Activated naive CD4-positive, alpha-beta T cell treated with Interleukin-2 at 50 U/mL for 16 hours (primary cell): Measurements from ENCODE around the gene KIF9.
"Not testable (repeated sequence)": the region's sequence is repeated elsewhere in the genome, so short reads cannot be mapped to it uniquely, and the experiment has no call there.

Source experiments
- DNase-seq: peaks from one replicate; pipeline ENCODE4 v3.0.0-alpha.2; 2020

Gene KIF9

GRCh38 chr3:47291754-47292420, 9.3 kb upstream of the KIF9 start:
- DNase-seq, result not testable (repeated sequence)

DNA sequence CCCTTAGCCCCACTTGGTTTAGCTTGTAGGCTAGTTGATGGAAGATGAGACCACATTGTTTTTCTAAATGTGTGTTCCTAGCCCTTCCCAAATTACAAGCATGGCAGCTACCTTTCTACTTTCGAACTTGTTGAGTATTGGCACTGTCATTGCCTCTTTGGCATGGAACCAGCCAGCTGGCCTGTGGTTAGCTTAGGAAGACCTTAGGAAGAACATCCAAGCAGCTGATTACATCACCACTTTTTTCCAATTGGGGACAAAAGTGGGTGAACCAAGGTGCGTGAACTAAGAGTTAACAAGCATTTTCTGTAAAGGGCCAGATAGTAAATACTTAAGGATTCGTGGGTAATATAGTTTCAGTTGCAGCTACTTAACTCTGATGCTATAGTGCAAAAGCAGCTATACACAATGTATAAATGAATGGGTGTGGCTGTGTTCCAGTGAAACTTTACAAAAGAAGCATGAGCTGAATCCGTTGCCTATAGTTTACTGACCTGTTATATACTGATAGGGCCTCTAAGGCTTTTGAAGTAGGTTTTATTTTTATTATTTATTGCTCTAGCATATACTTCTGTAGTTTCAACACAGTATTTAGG, 8.7 kb upstream of the KIF9 start:
- DNase-seq, result no peak

DNA sequence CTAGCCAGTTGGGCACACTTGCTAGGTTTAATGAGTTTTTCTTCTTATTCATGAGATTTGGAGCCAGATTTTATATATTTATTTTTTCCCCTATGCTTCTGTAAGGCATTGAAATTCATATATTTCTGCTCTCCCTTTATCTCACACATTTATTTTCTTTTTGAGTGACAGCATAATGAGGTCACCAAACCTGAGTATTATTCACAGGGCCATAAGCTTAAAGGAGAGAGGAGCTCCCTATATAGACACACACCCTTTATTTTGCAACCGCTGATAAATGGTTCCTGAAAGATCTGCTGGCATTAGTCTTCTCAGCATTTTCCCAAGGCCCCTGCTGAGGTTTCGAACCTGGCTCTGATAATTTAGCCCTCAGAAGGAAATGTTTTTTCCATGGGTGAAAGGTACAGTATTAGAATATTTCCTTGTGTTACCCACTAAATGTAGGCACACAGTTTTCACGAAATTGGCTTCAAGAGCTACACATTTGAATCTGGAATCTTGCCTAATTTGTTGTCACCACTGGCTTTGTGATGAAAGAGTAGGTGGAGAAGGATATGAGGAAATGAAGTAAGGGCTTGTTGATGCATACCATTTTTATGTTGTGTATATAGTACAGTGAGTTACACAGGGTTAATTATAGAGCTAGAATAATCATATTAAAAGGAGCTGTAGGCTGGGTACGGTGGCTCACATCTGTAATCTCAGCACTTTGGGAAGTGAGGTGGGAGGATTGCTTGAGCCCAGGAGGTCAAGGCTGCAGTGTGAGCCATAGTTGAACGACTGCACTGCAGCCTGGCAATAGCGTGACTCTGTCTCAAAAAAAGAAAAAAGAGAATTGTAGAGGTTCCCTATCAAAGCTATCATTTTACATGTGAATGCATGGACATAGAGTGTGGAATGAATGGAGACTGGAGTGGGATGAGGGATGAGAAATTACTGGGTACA, 6.6 kb upstream of the KIF9 start:
- DNase-seq, result no peak

- peak; percentile 41 for DNase-seq
Observed at GRCh38 chr3:47283591-47284364, 1.2 kb upstream of the KIF9 start.

GRCh38 chr3:47283193-47283537, 566 bp upstream of the KIF9 start:
- DNase-seq, result no peak

DNA sequence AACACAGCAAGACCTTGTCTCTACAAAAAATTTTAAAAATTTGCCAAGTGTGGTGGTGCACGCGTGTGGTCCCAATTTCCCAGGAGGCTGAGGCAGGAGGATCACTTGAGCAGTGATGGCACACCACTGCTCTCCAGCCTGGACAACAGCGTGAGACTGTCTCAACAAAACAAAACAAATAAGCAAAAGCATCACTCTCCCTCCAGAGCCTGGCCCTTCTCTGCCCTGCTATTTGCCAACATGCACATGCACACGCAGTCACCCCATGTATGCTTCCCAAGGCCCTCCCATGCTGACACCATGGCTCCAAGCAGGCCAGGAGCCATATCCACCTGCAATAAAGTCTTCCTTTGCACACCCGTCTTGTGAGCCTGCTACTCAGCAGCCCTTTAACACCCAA, 2.1 kb downstream of the KIF9 start:
- no peak for DNase-seq

- DNase-seq, result no peak
Observed at GRCh38 chr3:47276558-47276957, 6.0 kb downstream of the KIF9 start.

- no peak for DNase-seq
Observed at GRCh38 chr3:47274652-47275051, 7.9 kb downstream of the KIF9 start.

GRCh38 chr3:47273564-47273963, 9.0 kb downstream of the KIF9 start:
- DNase-seq, result no peak

DNA sequence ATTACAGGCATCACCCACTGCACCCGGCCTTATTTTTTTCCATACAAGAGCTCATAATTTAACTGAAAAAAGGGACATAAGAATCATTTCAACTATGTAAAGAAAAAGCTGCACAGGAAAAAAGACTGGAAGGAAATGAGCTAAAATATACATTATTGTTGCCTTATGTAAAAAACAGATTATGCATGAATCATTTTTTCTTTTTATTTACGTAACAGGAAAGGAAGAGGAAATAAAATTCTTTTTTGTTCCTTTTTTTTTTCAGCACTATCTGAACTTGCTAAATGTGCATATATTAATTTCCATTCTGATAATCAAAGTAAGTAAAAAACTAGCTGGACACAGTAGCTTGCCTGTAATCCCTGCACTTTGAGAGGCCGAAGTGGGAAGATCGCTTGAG, 12.1 kb downstream of the KIF9 start:
- DNase-seq, result no peak

GRCh38 chr3:47267490-47267824, 15.1 kb downstream of the KIF9 start:
- DNase-seq, result no peak

GRCh38 chr3:47266709-47267489, 15.7 kb downstream of the KIF9 start:
- DNase-seq, result peak; percentile 36

- DNase-seq, result no peak
Observed at GRCh38 chr3:47265725-47266428, 16.7 kb downstream of the KIF9 start.

- no peak for DNase-seq
Observed at GRCh38 chr3:47265008-47265407, 17.6 kb downstream of the KIF9 start.

DNA sequence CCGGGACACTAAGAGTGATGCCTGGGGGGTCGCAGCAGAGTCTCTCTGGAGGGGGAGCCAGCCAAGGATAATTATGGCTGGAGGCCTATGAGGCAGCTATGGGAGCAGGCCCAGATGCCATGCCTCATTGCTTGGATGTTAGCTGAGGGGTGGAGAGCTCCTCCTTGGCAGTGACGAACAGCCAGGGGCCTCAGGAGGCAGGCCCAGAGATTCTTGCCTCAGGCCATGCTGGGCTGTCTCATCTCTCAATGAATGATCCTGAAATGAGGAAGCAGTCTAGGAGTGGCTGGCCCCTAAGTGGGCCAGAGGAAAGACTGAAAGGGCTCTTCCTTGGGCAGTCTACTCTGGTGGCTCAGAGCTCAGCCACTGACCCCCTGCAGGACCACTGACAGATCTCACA, 21.3 kb downstream of the KIF9 start:
- DNase-seq, result no peak

DNA sequence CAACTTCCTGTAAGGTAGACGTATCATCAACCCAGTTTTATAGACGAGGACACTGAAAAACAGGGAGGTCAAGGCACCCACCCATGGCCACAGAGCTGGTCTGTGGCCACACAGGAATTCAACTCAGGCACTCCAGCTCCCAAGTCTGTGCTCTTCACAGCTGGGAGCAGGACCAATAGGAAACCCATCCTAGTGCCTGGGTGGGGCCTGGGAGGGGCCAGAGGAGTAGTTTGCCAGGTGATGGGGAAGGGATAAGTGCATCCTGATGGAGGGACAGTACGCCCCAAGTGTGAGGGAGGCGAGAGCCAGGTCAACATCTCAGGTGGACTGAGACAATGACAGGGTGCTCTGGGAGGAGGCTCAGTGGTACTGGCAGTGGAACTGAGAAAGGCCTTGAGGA, 22.0 kb downstream of the KIF9 start:
- DNase-seq, result no peak

DNA sequence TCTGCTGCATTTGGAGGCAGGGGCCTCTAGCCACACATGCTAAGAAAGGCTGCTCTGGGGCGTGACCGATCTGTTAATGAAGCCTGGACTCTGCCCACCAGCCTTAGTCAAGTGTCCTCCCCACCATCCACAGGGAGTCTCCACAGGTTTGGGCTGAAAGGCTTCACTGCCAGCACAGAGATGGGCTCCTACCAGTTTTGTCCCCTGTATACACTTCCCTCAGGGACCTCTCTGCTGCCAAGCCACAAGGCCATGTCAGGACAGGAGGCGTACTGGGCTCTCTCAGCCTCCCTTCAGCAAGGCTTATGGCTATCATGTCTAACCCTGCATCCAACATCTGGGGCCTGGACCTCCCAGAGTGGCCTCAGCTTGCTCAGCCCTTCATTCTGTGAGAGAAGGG, 23.5 kb downstream of the KIF9 start:
- DNase-seq, result no peak

DNA sequence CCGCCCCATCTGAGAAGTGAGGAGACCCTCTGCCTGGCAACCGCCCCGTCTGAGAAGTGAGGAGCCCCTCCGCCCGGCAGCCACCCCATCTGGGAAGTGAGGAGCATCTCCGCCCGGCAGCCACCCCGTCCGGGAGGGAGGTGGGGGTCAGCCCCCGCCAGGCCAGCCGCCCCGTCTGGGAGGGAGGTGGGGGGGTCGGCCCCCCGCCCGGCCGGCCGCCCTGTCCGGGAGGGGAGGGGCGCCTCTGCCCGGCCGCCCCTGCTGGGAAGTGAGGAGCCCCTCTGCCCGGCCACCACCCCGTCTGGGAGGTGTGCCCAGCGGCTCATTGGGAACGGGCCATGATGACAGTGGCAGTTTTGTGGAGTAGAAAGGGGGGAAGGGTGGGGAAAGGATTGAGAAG, 26.3 kb downstream of the KIF9 start:
- not testable (repeated sequence) for DNase-seq

DNA sequence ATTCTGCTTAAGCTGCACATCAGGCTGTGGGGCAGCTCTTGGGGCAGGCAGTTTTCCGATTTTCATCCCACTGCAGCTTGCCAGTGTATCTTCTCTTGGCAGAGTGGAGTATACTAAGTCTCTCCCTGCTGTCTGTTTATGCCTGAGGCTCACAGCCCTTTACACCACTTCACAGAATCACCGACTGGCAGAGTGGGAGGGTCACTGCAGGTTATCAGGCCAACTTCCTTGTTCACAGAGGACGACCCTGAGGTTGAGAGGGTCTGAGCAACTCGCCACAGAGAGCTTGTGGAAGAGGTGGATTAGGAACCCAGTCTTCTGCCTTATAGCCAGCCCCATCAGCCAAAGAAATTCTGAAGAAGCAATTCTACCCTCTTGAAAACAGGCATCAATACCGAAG, 30.9 kb downstream of the KIF9 start:
- no peak for DNase-seq

DNA sequence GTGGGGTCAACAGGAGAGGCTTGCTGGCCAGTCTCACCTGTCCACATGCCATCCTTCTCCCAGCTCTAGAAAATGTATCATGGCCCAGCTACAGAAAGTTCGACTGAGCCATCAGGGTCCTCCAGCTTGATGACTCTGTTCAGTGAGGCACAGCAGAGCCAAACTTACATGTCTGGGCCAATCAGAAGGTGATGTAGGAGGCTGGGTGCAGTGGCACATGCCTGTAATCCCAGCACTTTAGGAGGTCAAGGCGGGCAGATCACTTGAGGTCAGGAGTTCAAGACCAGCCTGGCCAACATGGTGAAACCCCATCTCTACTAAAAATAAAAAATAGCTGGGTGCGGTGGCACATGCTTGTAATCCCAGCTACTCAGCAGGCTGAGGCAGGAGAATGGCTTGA, 31.5 kb downstream of the KIF9 start:
- not testable (repeated sequence) for DNase-seq

DNA sequence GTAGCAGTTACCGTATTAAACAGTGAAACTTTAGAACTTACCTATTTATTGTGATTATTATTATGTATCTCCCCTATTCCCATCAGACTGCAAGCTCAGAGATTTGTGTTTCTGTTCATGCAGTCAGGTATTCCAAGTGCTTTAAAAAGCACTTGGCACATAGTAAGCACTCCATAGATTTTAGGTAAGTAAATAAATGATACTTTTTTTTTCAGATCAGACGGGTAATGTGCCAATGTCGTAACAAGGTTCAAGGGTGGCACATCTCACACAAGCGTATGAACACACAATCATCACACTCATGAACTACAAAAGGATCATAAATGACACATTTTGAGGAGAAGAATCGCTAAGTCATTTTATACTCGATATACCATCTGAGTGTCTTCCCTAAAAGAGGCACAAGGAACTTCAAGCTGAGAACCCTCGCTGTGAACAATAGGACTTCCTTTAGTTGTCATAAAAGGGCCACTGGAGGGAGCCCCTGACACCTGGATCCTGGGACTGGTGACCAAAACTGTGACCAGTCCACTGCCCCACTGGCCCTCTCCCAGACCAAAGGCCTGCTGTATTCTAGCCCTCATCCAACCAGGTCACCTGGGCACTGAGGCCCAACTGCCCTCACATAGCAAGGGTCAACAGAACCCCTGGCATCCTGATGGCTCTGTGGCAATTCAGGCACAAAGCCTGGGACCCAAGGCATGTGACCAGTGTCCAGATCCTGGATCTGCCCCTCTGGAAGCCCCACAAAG, 32.1 kb downstream of the KIF9 start:
- DNase-seq, result no peak
